Fibroblast of upper back skin (primary cell): ENCODE measurements around the gene SGCA.

ENCODE experiments used
- DNase-seq: peaks from one replicate; pipeline ENCODE4 v3.0.0-alpha.2; 2013

Gene SGCA

DNA sequence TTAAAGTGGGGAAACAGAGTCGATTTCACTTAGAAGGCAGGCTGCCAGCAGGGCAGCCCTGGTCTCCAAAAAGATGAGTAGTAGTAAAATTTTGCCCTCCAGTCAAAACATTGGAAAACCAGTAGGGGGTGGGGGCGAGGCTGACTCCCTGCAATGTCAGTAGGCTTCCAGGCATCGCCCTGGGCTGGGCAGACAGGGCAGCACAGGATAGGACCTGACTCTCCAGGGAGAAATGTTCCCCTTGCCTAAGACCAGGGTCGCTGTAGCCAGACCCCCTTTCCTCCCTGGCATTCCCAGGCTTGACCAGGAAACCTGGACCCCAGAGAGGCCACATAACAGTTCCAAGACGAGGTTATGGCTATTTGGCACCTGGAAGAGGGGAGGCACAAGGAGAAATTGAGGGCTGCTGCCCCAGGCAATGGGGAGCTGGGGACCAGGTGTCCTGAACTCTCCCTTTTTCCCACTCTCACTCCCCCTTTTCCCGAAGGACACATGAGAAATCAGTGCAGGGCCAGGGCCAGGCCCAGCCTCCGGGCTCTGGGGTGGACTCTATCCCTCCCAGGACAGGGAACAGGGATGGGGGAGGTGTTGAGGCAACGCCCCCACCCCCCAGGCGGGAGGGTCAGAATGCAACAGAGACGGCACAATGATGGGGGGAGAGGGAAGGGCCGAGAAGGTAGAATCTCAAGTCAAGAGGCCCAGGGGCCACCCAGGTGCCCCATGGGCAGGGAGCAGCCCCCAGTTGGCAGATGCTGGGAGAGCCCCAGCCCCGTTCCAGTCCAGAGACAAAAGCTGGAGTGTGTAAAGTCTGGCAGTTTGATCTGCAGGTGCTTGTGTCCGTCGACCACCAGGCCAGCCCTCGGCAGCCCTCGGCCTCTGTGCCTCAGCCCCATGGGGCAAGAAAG lies 31.3 kb upstream of the SGCA start:
- DNase-seq, result peak; percentile 23

DNA sequence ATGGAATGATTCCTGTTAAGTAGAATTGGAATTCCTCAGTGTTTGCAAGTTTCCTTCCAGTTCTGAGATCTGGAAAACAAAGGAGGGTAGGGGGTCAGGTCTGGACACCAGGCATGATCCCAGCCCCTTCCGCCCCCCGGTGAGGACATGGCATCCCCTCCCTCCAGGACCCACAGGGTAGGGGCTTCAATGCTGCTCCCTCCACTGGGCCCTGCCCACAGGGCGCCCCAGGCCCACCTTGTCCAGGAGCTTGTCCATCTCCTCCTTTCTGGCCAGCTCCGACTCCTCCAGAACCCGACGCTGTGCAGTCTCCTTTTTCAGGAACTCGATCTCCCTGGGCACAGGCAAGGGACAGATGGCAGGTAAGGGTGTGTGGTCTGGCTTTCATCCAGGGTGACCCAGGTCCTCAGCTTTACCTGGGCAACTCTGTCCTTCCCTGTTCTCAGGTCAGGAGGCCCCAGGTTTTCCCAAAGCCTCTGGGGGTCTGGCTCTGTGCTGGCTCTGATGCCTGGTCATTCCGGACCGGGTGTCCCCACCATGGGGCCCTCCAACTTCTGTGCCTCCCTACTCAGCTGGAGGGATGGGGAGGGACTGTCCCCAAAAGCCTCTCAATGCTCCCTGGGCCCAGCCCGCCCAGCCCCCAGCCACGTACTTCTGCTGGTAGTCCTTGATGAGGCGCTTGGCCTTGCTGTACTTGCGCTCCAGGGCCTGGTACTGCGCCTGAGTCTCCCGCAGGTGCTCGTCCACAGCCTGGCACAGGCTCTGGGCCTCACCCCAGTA lies 30.3 kb upstream of the SGCA start:
- DNase-seq, result no peak

DNA sequence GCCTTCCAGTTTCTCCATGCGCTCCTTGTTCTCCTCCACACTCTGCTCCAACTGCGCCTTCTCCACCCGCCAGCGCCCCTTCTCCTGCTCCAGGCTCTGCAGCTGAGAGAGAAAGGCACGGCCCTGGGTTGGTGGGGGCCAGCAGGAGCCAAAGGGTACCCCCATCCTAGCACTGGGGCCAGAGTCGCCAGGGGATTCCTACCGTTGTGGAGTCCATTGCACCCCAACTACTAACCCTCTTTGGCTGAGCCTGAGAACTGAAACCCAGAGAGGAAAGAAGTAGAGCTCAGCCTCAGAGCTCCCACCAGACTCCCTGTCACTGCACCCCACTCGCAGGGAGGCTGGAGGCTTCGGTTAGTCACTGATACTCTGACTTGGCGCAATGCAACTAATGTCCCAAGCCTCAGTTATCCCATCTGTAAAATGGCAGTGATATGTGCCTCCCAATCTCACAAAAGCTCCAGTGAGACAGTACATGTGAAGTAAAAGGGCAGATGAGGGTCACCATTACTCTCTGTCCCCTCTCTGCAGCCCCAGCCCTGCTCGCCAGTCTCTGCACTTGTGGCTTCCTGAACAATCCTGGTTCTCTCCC lies 29.6 kb upstream of the SGCA start:
- no peak for DNase-seq

DNA sequence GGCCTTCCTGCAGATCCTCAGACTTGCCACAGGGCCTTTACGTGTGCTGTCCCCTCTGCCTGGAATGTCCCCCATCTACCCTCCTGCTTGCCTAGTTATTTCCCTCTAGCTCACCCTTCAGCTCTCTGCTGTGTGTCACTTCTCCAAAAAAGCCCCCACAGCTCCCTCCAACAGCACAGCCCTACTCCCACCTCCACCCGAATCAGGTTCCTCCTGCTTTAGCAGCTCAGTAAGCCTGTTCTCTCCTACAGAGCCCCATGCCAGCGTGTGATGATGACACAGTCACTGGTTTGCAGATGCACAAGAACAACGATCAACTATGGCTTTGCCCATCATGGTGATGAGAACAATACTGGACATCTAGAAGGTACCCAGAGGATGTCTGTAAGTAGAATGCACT lies 28.8 kb upstream of the SGCA start:
- DNase-seq, result no peak

DNA sequence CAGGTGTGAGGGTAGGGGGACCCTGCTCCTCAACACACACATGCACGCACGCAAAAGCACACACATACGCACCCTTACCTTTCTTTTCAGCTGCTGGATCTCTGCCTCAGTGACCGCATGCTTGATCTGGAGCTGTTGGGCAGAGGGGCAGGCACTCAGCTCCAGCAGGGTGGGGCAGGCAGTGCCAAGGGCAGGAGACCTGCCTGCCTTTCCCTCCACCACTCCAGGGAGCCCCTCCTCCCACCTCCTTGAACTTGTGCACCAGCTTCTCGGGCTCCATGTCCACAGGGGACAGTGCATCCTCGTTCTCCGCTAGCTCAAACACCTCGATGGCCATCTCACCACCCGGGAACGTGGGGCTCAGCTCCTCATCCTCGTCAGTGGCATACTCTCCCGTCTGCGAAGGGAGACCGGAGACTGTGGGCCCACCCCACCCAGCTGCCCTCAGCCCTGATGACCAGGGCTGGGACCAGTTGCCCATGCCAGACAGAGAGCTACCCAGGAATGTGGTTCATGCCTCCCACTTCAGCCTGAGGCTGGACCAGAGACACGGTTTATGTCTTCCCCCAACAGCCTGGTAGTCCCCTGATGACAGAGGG lies 26.5 kb upstream of the SGCA start:
- DNase-seq, result no peak

DNA sequence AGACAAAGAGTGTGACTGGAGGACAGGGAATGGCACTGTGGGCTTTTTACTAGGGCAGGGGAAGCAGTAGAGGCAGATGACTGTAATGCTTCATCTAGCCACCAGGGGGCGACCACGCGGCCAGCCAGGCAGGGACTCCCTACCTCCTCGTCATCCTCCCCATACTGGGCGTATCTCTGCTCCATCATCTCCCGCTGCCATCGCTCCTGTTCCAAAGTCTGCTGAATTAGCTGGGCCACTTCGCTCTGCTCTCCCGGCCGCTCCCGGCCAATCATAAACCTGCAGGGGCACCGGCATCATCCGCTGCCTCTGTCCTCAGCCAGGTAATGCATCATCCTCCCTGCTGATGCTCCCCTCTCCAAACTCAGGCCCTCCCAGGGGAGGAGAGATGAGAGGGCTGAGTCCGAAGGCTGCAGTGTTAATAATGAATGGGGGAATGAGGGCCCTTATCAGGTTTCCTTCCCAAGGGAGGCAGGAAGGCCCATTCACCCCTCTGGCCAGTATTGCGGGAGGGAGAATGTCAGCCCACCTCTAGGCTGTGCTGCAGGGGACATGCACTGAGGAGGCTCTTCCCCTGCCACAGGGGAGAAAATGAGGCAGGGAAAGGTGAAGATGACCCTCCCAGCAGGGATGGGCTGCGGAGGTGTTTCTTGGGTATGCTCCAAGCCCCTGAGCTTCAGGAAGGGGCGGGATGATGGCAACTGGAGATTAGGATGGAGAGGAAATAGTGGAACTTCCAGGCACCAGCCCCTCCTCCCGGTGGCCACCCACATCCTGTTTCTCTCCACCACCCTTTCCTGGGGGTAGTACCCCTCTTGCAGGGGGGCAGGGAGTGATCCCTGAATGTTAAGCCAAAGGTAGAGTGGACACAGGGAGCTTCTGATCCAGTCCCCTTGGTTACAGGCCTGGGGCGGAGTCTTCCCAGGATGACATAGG lies 25.6 kb upstream of the SGCA start:
- DNase-seq, result peak; percentile 69

DNA sequence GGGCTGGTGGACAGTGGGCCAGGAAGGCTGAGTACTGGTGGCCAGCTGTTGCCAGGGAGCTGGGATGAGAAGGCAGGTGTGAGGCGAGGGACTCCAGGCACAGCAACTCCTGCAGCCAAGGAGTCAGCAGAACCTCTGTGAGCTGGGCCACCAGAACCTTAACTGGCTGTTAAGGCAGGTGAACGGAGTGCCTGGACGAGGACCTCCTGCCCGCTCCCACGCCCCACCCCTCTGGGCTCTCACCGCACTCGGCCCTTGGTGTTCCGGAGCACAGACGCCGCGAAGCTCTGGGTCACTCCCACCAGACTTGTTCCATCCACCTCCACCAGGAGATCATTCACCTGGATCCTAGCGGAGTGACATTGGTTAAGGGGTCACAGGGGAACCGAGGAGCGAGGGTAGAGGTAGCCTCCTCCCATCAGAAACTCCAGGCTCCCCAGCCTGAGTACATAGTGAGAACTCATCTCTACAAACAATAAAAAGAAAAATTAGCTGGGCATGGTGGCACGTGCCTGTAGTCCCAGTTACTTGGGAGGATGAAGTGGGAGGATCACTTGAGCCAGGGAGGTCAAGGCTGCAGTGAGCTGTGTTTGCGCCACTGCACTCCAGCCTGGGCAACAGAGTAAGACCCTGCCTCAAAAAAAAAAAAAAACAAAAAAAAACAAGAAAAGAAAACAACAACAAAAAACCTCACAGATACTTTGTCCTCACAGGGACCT lies 24.6 kb upstream of the SGCA start:
- no peak for DNase-seq

DNA sequence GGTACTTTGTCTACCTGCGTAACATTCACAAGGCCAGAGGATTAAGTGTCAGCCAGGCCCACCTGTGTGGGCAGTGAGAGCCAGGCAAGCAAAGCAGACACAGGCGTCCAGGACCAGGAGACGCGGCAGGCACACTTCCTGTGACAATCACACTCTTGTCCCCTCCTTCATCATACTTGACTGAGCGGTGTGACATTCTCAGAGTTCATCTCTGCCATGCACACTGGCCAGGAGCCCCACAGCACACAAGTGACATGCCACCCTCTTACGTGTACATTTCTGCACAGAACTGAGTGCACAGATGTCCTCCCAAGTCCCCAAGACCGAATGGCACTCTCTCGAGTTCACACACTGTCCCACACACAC lies 24.1 kb upstream of the SGCA start:
- no peak for DNase-seq

DNA sequence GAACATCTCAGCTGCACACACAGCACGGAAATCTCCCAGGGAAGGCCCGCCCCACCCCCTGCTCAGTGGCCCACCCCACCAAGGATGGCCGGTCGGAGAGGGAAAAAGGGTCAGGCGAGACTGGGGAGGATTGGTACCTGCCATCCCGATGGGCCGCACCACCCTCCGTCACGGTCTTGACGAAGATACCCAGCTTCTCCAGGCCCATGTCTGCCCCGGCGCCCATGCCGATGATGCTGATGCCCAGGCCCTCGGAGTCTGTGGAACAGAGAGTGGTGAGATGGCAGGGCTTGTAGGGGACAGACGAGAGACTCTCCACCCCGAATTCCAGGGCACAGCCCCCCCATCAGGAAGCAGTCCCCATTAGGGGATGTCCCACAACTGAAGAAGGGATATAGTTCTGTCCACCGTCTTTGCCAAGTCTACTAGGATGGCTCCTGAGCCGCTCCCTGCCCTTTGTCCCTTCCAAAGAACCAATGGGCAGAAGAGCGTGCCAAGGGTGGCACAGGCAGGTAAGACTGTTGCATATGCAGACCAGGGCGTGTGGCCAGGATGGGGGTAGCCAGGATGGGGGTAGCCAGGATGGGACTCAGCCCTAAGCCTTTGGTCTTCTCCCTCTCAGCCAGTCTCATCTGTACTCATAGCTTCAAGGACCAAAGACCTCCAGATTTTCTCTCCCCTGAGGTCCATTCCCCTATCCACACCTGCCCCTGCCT lies 22.2 kb upstream of the SGCA start:
- DNase-seq, result no peak

DNA sequence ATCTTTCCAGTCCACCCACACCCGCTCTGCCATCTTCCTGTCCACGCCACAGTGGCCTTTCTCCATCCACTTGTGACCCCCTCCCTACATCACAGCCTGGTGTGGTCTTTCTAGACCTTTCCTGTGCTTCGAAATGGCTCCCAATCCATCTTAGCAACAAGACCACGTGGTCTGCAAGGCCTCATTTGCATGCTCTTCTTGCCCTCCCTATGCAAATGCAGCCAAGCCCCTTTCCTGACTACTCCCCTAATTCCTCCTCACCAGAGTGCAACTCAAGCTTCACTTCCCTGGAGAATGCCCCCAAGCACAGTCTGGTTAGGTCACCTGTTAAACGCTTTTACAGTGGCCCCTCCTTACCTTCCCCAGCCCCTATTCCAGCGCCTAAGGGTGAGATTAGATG lies 21.4 kb upstream of the SGCA start:
- DNase-seq, result no peak

DNA sequence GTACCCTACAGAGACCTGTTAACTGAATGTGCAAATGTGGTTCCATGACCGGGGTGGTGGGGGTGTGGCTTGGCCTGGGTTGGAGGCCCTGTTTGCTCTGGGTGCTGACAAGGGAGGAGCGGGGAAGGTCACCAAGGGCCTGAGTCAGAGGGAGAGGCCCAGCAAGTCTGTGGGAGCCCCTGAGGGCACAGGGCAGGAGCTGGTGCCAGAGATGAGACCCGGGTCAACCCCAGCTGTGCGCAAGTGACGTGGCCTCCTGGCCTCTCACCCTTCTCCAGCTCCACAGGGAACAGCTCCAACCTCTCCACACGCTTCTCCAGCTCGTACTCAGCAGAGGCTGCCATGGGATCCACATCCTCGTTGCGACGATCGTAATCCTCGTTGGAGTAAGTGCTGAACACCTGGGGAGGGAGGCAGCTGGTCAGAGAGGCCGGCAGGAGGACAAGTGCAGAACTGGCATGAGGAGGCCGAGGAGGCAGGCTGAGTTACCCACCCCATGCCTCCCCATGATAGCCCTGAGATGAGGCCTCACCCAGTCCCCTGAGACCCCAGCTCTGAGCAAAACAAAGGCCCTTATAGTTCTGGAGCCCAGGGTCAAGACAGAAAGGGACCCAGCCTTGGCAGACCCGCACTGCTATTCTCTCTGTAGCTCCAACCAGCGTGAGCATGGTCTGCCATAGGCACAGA lies 20.8 kb upstream of the SGCA start:
- no peak for DNase-seq

DNA sequence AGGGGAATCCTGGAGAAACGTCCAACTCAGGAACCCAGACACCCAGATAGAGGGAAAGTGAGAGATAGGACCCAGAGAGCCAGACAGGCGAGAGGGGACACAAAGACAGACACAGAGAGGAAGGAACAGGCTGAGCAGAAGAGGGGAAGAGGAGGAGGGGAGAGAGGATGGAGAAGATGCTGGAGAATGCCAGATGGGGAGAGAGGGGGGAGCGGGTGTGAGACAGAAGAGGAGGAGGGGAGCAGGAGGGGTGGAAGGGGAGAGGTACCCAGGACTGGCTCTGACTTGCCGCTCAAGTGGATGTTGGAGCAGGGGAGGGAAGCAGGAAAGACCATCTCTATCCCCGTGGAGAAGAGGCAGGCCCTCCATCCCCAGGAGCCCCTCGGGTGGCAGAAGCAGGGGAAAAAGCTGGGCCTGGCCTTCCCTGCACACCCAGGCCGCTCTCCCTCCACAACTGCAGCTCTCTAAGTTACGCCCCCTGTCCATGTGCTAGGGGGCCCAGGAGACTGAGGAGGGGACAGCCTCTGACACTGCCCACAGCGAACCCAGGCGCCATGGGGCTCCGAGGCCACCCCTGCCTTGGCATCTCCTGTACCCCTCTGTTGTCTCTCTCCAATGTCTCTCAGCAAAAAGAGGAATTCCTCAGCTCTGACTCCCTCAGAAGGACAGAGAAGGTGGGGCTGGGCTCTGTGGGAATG lies 20.1 kb upstream of the SGCA start:
- DNase-seq, result no peak

DNA sequence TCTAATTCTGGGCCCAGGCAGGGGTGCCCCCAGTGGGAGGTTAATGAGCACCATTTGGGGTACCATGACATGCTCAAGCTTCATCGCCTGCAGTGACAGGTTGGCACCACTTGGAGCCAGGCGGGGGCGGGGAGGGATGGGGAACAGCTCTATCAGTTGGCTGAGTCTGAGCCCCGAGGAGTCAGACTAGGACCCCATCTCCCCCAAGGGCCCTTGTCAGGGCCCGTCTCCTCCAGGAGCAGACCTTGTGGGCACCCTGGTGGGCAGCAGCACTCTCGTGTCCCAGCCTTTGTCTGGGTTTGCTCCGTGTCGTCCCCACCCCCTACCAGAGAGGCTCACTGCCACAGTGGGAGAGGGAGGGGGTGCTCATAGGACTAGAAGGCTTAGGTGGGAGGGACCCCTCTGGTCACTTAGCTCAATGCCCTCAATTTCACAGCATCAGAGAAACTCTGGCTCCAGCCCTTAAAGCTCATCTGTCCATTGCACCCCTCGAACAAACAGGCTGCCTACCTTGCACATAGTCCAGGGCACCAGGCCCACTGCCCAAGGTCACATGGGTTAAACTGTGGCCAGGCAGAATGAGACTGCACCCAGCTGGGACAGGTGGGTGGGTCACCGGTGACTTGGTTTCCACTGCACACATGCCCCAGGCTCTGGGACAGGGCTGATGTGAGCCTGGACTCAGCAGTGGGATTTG lies 19.4 kb upstream of the SGCA start:
- no peak for DNase-seq

DNA sequence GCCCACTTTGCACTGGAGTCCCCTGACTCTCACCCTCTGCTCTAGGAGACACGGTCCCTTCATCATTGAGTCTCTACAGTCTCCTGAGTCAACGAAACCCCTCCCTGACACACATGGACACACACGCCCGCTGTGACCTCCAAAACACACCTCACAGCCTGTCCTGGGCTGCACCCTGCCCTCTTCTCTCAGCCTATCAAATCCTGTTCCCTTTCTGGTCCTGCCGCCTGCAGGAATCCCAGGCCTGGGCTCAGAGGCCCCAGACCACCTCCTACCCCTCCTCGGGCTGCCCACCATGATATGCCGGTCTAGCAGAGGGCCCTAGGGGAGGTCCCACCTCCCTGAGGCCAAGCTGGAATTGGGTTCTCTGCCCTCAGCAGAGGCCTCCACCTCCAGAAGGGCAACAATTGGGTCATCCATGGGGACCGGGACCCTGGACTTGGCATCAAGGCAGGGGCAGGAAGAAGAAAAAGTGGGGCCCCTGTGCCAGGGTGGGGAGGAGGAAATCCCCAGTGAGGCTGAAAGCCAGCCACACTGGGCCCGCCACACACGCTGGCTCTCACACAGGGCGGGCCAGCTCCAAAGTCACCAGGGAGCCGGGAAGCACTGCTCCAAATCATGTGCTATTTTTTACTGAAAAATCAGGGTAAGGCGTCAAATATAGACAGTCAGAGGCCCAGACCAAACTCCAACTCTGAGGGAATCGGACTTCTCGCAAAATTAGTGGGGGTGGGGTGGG lies 18.7 kb upstream of the SGCA start:
- DNase-seq, result no peak

DNA sequence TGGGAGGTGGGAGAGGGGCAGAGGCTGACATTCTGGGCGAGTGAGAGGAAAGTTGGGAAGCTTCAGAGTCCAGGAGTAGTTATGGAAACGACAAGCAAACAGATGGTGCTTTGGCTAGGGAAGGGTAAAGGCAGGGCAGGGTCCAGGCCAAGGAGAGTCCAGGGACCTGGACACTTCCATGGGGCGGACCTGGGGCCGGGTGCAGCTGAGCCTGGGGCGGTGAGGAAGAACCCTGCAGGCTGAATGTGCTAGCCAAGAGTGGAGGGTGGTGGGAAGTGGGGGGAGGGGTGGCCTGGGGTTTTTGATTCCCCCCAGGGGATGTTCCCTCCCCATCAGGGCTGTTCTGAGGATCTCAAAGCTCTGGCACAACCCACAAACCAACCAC lies 18.0 kb upstream of the SGCA start:
- no peak for DNase-seq

DNA sequence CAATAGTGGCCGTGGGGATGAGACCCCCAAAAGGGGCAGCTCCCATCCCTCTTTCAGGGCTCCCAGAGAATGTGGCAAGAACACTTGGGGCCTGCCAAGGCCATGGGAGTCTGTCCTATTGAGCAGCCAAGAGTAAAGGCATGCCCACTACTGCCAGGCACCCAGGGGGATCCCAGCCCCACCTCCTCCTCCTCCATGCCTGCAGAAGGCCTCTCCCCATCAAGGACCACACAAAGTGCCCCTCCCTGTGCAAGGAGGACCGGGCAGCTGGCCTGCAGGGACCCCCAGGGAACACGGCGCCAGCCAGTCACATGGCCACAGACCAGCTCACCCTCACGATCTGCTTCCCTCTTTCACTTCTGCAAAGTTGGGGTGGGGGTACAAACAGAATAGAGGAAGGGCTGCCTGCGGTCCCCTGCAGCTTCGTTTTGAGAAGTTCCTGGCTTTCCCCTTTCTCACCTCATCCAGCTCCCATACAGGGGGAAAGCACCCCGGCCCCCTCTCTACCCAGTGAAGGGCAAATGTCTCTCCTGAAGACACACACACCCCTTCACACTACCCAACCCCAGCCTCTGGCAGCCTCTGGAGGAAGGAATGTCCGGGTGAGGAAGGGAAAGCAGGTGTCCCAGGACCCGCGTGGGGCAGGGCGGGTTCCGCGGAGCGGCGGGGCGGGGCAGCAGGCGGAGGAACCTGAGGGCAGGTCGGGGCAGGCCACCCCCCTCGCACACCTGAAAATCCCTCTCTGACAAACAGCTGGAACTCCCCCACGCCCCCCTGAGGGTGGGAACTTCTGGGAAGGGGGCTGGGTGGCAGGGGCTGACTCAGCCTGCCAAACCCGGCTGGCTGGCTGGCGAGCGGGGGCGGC lies 17.3 kb upstream of the SGCA start:
- peak; percentile 43 for DNase-seq

DNA sequence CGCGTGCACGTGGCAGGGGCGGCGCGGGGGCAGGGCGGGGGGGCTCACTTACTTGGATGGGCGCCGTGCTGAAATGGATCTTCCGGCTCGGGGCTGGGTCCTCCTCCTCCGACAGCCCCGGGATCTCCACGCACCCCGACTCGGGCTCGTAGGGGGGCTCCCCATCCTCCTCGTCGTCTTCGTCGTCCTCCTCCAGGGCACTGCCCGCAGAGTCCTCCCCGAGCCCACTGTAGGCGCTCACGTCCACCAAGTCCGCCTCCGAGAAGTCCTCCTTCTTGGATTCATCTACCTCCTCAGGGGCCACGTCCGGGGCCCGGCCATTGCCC lies 16.8 kb upstream of the SGCA start:
- no peak for DNase-seq
